ENCODE results near the gene EPHB2. TPM values are rescaled to one million over a fixed set of nuclear protein-coding genes. Genes with fewer than 3 reads are reported as not detected.

EPHB2 gene
- polyA plus RNA-seq, 1 donor from 2014 or later, result 22.8 TPM

DNA sequence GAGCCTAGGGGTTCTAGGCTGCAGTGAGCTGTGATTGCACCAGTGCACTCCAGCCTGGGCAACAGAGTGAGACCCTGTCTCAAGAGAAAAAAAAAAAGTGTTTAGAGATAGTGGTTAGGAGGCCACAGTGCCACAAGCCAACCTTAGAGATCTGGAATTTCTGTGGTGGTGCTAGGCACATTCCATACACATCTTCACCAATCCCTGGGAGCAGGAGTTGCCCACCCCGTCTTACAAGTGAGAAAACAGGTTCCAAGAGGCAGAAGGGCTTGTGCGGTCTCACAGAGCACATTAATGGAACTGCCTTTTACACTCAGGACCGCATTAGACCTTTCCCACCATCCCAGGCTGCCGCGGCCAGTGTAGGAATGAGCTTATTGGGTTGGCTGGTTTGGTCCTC lies 93.2 kb downstream of the EPHB2 start:
- no peaks in the 10 kb centered on the region for H4K20me1 ChIP-seq (ENCODE audit: insufficient read depth)
- no peaks in the 10 kb centered on the region for H3K79me2 ChIP-seq (replicated peaks; ENCODE audit: insufficient read depth, low read length)
- H2AFZ ChIP-seq (ENCODE audit: low read depth, low read length), result no peak overlapping the region
- H3K27ac ChIP-seq (ENCODE audit: low read length), result no peak overlapping the region
- no peak overlapping the region for H3K4me3 ChIP-seq (ENCODE audit: low read length)
- no peak overlapping the region for H3K9ac ChIP-seq (ENCODE audit: low read length)
- no peaks in the 10 kb centered on the region for H3K36me3 ChIP-seq (ENCODE audit: insufficient read depth, low read length)
- H3K4me2 ChIP-seq (ENCODE audit: low read length), result no peak overlapping the region
- H3K9me2 ChIP-seq (ENCODE audit: insufficient read depth, low read length), result no peaks in the 10 kb centered on the region
- H3F3A ChIP-seq (ENCODE audit: insufficient read depth, low read length, poor library complexity, severe bottlenecking), result no peaks in the 10 kb centered on the region
- no peaks in the 10 kb centered on the region for H3K27me3 ChIP-seq (ENCODE audit: insufficient read depth, low read depth, low read length)
- no peak for TF ChIP-seq RAD21 (conservative IDR thresholded peaks at IDR 0.05)
- TF ChIP-seq, protein P1, sequence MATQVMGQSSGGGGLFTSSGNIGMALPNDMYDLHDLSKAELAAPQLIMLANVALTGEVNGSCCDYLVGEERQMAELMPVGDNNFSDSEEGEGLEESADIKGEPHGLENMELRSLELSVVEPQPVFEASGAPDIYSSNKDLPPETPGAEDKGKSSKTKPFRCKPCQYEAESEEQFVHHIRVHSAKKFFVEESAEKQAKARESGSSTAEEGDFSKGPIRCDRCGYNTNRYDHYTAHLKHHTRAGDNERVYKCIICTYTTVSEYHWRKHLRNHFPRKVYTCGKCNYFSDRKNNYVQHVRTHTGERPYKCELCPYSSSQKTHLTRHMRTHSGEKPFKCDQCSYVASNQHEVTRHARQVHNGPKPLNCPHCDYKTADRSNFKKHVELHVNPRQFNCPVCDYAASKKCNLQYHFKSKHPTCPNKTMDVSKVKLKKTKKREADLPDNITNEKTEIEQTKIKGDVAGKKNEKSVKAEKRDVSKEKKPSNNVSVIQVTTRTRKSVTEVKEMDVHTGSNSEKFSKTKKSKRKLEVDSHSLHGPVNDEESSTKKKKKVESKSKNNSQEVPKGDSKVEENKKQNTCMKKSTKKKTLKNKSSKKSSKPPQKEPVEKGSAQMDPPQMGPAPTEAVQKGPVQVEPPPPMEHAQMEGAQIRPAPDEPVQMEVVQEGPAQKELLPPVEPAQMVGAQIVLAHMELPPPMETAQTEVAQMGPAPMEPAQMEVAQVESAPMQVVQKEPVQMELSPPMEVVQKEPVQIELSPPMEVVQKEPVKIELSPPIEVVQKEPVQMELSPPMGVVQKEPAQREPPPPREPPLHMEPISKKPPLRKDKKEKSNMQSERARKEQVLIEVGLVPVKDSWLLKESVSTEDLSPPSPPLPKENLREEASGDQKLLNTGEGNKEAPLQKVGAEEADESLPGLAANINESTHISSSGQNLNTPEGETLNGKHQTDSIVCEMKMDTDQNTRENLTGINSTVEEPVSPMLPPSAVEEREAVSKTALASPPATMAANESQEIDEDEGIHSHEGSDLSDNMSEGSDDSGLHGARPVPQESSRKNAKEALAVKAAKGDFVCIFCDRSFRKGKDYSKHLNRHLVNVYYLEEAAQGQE (IDR thresholded peaks at IDR 0.05; ENCODE audit: borderline replicate concordance), result no peak
- H3K9me3 ChIP-seq (ENCODE audit: low read length), result no peaks in the 10 kb centered on the region

DNA sequence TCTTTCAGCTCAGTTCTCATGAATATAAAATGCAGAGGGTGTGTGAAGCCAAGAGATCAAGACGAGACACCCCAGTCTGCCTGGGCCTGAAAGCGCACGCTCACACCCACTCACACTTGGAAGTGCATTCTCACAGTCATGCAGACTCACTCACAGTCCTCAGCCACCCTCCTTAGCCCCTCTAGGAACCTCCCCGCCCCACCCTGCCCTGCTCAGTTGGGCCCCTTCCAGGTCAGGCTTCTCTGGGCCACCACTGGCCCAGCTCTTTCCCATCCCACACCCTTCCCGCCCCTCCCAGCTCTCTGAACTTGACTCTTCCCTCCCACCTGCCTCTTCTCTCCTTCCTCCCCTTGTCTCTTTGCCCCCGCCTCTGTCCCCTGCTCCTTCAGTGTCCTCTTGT lies 93.8 kb downstream of the EPHB2 start:
- Histone ChIP-seq H4K20me1 (ENCODE audit: insufficient read depth) (no peaks in the 10 kb centered on the region), H3K79me2 (replicated peaks; ENCODE audit: insufficient read depth, low read length) (no peaks in the 10 kb centered on the region), H3K36me3 (ENCODE audit: insufficient read depth, low read length) (no peaks in the 10 kb centered on the region), H3F3A (ENCODE audit: insufficient read depth, low read length, poor library complexity, severe bottlenecking) (no peaks in the 10 kb centered on the region), H3K27ac (ENCODE audit: low read length) (no peak overlapping the region), H3K4me3 (ENCODE audit: low read length) (no peak overlapping the region), H3K9me3 (ENCODE audit: low read length) (no peaks in the 10 kb centered on the region), H3K9ac (ENCODE audit: low read length) (no peak overlapping the region), H3K9me2 (ENCODE audit: insufficient read depth, low read length) (no peaks in the 10 kb centered on the region), H3K27me3 (ENCODE audit: insufficient read depth, low read depth, low read length) (no peaks in the 10 kb centered on the region), H3K4me2 (ENCODE audit: low read length) (no peak overlapping the region), H2AFZ (ENCODE audit: low read depth, low read length) (no peak overlapping the region)
- TF ChIP-seq, protein P1 (IDR thresholded peaks at IDR 0.05; ENCODE audit: borderline replicate concordance), result no peak
- TF ChIP-seq SMC3 (conservative IDR thresholded peaks at IDR 0.05; ENCODE audit: poor library complexity), result no peak
- TF ChIP-seq MXI1 (conservative IDR thresholded peaks at IDR 0.05; ENCODE audit: poor library complexity, severe bottlenecking), result no peak
- TF ChIP-seq, protein P2, sequence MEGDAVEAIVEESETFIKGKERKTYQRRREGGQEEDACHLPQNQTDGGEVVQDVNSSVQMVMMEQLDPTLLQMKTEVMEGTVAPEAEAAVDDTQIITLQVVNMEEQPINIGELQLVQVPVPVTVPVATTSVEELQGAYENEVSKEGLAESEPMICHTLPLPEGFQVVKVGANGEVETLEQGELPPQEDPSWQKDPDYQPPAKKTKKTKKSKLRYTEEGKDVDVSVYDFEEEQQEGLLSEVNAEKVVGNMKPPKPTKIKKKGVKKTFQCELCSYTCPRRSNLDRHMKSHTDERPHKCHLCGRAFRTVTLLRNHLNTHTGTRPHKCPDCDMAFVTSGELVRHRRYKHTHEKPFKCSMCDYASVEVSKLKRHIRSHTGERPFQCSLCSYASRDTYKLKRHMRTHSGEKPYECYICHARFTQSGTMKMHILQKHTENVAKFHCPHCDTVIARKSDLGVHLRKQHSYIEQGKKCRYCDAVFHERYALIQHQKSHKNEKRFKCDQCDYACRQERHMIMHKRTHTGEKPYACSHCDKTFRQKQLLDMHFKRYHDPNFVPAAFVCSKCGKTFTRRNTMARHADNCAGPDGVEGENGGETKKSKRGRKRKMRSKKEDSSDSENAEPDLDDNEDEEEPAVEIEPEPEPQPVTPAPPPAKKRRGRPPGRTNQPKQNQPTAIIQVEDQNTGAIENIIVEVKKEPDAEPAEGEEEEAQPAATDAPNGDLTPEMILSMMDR (IDR thresholded peaks at IDR 0.05; ENCODE audit: poor library complexity, severe bottlenecking), result no peak
- no peak for TF ChIP-seq EP300 (conservative IDR thresholded peaks at IDR 0.05; ENCODE audit: poor library complexity, severe bottlenecking)
- no peak for TF ChIP-seq EZH2 (IDR thresholded peaks at IDR 0.05; ENCODE audit: borderline replicate concordance, insufficient read depth, low read length, poor library complexity, severe bottlenecking)
- TF ChIP-seq TAF1 (IDR thresholded peaks at IDR 0.05; ENCODE audit: low read depth), result no peak
